Keratinocyte (primary cell): Measurements from ENCODE around the gene SLC25A34.

ENCODE experiments used
- EZH2 ChIP-seq: IDR thresholded peaks from one replicate; pipeline ENCODE4 v1.6.1; 2012; ENCODE audit warnings: inconsistent platforms, mild to moderate bottlenecking, low read length, moderate library complexity
- TF ChIP-seq, protein P1 (sequence below), 3 experiments: IDR thresholded peaks in 1 of 3; conservative IDR thresholded peaks in 1 of 3; optimal IDR thresholded peaks in 1 of 3; 2 replicates in 2 of 3; 3 replicates in 1 of 3; pipeline versions ENCODE3 to v1.5.1; 2011; ENCODE audit warnings: low read length in 3 of 3, mild to moderate bottlenecking in 3 of 3, moderate library complexity in 2 of 3, control low read depth in 1 of 3, inconsistent platforms in 1 of 3; ENCODE audit not compliant: insufficient read depth in 2 of 3; ENCODE audit errors: extremely low read depth in 1 of 3

DNA sequence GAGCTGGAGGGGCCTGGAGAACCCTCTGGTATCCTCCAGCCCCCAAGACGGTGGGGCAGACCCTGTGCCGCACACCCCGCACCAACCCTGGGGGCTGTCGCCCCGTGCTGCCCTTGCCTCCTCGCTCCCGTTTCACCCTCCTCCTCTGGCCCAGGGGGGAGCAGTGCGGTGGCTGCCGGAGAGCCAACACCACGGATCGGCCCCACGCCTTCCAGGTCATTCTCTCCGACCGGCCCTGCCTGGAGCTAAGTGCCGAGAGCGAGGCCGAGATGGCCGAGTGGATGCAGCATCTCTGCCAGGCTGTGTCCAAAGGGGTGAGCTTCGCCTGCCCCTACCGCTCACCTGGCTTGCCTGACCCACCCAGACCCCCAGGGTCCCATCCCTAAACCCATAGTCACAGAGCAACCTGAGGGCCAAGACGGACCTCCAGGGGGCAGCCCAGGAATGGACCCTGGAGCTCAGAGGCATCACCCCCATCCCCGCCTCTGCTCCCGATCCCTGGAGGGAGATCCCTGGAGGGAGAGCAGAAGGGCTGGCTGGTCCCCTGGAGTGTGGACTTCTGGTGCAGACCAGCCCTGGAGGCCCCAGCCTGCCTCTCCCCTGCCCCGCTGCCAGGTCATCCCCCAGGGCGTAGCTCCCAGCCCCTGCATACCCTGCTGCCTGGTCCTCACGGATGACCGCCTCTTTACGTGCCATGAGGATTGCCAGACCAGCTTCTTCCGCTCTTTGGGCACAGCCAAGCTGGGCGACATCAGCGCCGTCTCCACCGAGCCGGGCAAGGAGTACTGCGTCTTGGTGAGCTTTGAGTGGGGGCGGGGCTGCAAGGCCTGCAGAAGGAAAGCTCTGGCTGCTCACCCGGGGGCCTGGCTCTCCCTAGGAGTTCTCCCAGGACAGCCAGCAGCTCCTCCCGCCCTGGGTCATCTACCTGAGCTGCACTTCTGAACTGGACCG lies 4.0 kb upstream of the SLC25A34 start:
- TF ChIP-seq EZH2 = no peak
- TF ChIP-seq, protein P1, sequence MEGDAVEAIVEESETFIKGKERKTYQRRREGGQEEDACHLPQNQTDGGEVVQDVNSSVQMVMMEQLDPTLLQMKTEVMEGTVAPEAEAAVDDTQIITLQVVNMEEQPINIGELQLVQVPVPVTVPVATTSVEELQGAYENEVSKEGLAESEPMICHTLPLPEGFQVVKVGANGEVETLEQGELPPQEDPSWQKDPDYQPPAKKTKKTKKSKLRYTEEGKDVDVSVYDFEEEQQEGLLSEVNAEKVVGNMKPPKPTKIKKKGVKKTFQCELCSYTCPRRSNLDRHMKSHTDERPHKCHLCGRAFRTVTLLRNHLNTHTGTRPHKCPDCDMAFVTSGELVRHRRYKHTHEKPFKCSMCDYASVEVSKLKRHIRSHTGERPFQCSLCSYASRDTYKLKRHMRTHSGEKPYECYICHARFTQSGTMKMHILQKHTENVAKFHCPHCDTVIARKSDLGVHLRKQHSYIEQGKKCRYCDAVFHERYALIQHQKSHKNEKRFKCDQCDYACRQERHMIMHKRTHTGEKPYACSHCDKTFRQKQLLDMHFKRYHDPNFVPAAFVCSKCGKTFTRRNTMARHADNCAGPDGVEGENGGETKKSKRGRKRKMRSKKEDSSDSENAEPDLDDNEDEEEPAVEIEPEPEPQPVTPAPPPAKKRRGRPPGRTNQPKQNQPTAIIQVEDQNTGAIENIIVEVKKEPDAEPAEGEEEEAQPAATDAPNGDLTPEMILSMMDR (optimal IDR thresholded peaks at IDR 0.05 in 1 of 3, IDR thresholded peaks at IDR 0.05 in 1 of 3, conservative IDR thresholded peaks at IDR 0.05 in 1 of 3; ENCODE audit: extremely low read depth in 1 of 3, insufficient read depth in 2 of 3, low read length in 3 of 3) = no peak
